IPS-NIHi7 (cell line): ENCODE measurements around the gene GIMAP8.
A peak's percentile ranks its signal among the peaks of the same experiment; 100 is the strongest.

ENCODE experiments used
- DNase-seq: peaks from one replicate; pipeline ENCODE4 v3.0.0; 2012; ENCODE audit warnings: mixed read lengths; ENCODE audit errors: extremely low spot score

Gene GIMAP8

GRCh38 chr7:150450491-150451001, at the start of gene GIMAP8:
GIMAP8 (plus strand) TSS chr7:150450630; CDS start chr7:150466699, 16,069 bp downstream.
- no peak for DNase-seq

- no peak for DNase-seq
Observed at GRCh38 chr7:150400788-150401423, 49.5 kb upstream of the GIMAP8 start.

- DNase-seq: no peak
Observed at GRCh38 chr7:150401424-150401790, 49.0 kb upstream of the GIMAP8 start.

GRCh38 chr7:150401861-150402631, 48.4 kb upstream of the GIMAP8 start:
- peak; percentile 68 for DNase-seq

GRCh38 chr7:150402671-150403321, 47.6 kb upstream of the GIMAP8 start:
- no peak for DNase-seq

- no peak for DNase-seq
Observed at GRCh38 chr7:150403376-150404171, 46.9 kb upstream of the GIMAP8 start.

- no peak for DNase-seq
Observed at GRCh38 chr7:150404172-150404804, 46.1 kb upstream of the GIMAP8 start.

GRCh38 chr7:150404805-150405583, 45.4 kb upstream of the GIMAP8 start:
- peak; percentile 81 for DNase-seq

- DNase-seq: peak; percentile 58
Observed at GRCh38 chr7:150405584-150406311, 44.7 kb upstream of the GIMAP8 start.

GRCh38 chr7:150406312-150406566, 44.2 kb upstream of the GIMAP8 start:
- no peak for DNase-seq

- DNase-seq: no peak
Observed at GRCh38 chr7:150406567-150407421, 43.6 kb upstream of the GIMAP8 start.

GRCh38 chr7:150407588-150408392, 42.6 kb upstream of the GIMAP8 start:
- no peak for DNase-seq

GRCh38 chr7:150408393-150409299, 41.8 kb upstream of the GIMAP8 start:
- no peak for DNase-seq

GRCh38 chr7:150409300-150410030, 41.0 kb upstream of the GIMAP8 start:
- DNase-seq: no peak

GRCh38 chr7:150410131-150410530, 40.3 kb upstream of the GIMAP8 start:
- DNase-seq: no peak

- no peak for DNase-seq
Observed at GRCh38 chr7:150410680-150411346, 39.6 kb upstream of the GIMAP8 start.
